HL-60 (cell line): Measurements from ENCODE around the gene RBM26.
"Not testable (repeated sequence)": the region's sequence is repeated elsewhere in the genome, so short reads cannot be mapped to it uniquely, and the experiment has no call there.

Experiments
- GABPA ChIP-seq: IDR thresholded peaks from 2 replicates; pipeline ENCODE4 v1.6.1; 2012; ENCODE audit warnings: low read depth
- POLR2AphosphoS5 ChIP-seq: IDR thresholded peaks from 2 replicates; pipeline ENCODE4 v1.6.1; 2012; ENCODE audit warnings: low read depth
- TF ChIP-seq, protein P1 (sequence below): IDR thresholded peaks from one replicate; pipeline ENCODE4 v1.5.1; 2011; ENCODE audit warnings: low read length, control low read depth, inconsistent platforms; ENCODE audit not compliant: insufficient read depth

DNA sequence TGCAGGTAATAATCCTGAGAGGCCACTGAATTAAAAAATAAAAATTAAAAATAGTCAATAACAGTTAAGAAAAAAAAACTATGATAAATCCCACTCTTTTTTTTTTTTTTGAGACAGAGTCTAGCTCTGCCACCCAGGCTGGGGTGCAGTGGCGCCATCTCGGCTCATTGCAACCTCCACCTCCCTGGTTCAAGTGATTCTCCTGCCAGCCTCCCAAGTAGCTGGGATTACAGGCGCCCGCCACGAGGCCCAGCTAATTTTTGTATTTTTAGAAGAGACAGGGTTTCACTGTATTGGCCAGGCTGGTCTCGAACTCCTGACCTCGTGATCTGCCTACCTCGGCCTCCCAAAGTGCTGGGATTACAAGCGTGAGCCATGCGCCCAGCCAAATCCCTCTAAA lies 56.4 kb downstream of the RBM26 start:
- TF ChIP-seq, protein P1, sequence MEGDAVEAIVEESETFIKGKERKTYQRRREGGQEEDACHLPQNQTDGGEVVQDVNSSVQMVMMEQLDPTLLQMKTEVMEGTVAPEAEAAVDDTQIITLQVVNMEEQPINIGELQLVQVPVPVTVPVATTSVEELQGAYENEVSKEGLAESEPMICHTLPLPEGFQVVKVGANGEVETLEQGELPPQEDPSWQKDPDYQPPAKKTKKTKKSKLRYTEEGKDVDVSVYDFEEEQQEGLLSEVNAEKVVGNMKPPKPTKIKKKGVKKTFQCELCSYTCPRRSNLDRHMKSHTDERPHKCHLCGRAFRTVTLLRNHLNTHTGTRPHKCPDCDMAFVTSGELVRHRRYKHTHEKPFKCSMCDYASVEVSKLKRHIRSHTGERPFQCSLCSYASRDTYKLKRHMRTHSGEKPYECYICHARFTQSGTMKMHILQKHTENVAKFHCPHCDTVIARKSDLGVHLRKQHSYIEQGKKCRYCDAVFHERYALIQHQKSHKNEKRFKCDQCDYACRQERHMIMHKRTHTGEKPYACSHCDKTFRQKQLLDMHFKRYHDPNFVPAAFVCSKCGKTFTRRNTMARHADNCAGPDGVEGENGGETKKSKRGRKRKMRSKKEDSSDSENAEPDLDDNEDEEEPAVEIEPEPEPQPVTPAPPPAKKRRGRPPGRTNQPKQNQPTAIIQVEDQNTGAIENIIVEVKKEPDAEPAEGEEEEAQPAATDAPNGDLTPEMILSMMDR, result not testable (repeated sequence)
- not testable (repeated sequence) for TF ChIP-seq POLR2AphosphoS5, GABPA
